ENCODE results near the gene NUBP2.

Gene NUBP2

GRCh38 chr16:1779741-1780676 lies 2.8 kb upstream of the NUBP2 start:
- no peak for TF ChIP-seq CTCF (IDR thresholded peaks at IDR 0.05; ENCODE audit: insufficient read depth, low read depth, low read length, missing control alignments)
- DNase-seq (ENCODE audit: low read depth): no peak
- H3K4me3 ChIP-seq (ENCODE audit: low read depth, low read length): no peak overlapping the region

- TF ChIP-seq CTCF (IDR thresholded peaks at IDR 0.05; ENCODE audit: insufficient read depth, low read depth, low read length, missing control alignments): no peak
- H3K4me3 ChIP-seq (ENCODE audit: low read depth, low read length): no peak overlapping the region
Observed at GRCh38 chr16:1780677-1781072, 2.1 kb upstream of the NUBP2 start.

GRCh38 chr16:1781254-1781653 lies 1.5 kb upstream of the NUBP2 start:
- no peak for DNase-seq (ENCODE audit: low read depth)
- H3K4me3 ChIP-seq (ENCODE audit: low read depth, low read length): peak overlapping the region; percentile 84
- TF ChIP-seq CTCF (IDR thresholded peaks at IDR 0.05; ENCODE audit: insufficient read depth, low read depth, low read length, missing control alignments): no peak

More at GRCh38 chr16:1780677-1781072, 2.1 kb upstream of the NUBP2 start:
- no peak for DNase-seq (ENCODE audit: low read depth)

- peak; percentile 10 for TF ChIP-seq CTCF (IDR thresholded peaks at IDR 0.05; ENCODE audit: insufficient read depth, low read depth, low read length, missing control alignments)
- peak overlapping the region; percentile 84 for H3K4me3 ChIP-seq (ENCODE audit: low read depth, low read length)
- peak; percentile 42 for DNase-seq (ENCODE audit: low read depth)
Observed at GRCh38 chr16:1781758-1782407, 877 bp upstream of the NUBP2 start.

GRCh38 chr16:1784977-1785845 lies 2.5 kb downstream of the NUBP2 start:
- no peak for DNase-seq (ENCODE audit: low read depth)
- H3K4me3 ChIP-seq (ENCODE audit: low read depth, low read length): no peak overlapping the region
- TF ChIP-seq CTCF (IDR thresholded peaks at IDR 0.05; ENCODE audit: insufficient read depth, low read depth, low read length, missing control alignments): no peak

- no peak overlapping the region for H3K4me3 ChIP-seq (ENCODE audit: low read depth, low read length)
- no peak for DNase-seq (ENCODE audit: low read depth)
- TF ChIP-seq CTCF (IDR thresholded peaks at IDR 0.05; ENCODE audit: insufficient read depth, low read depth, low read length, missing control alignments): no peak
Observed at GRCh38 chr16:1785846-1786170, 3.0 kb downstream of the NUBP2 start.
